ENCODE data around the gene CALCA. TPM values are rescaled to one million over a fixed set of nuclear protein-coding genes. Genes with fewer than 3 reads are reported as not detected.

The CALCA gene
- total RNA-seq (2022; extraction: Qiagen RNA extraction; ENCODE audit: low read depth), result 0.08 to 0.12 TPM in 2 of 5 replicates, not detected in the others

DNA sequence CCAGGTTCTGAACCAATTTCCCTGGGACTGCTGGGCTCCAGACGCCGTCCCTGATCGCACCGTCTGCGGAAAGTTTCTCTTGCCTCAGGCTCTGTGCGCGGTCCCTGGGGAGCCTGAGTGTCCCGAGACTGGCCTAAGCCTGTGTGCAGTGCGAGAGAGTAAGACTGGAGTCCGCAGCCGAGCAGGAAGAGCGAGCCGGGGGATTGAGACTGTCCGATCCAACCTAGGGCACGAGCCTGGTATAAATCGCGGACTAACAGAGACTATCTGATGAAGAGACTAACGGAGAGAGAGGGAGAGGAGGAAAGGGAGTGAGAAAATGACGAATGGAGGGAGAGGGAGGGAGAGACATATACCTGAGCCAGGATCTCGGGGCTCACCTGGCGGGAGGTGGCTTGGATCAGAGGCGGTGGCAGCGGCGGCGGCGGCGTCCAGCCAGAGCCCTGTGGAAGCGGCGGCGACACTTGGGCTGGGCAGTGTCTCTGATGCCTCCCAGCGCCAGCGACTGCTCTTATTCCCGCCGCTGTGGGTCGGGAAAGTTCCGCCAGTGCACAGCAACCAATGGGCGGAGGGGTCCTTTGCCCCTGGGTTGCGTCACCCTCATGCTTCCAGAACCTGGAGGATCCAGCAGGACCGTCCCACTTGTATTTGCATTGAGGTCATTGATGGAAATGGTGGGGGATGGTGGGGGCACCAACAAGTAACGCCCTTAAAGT lies at the start of gene CALCA:
Gene CALCA (minus strand): TSS at position 487 of the 716 bp plus-strand sequence. CDS start 1,159 bp downstream, outside the sequence.

Other genes starting within 250 kb of the CALCA start
- gene CYP2R1, start 80.1 kb downstream of the CALCA start, total RNA-seq (2022; extraction: Qiagen RNA extraction; ENCODE audit: low read depth), result 7.2 to 17.7 TPM (median 13.2 TPM) in 5 replicates
- not detected in 5 replicates for gene CALCB, start 101.2 kb upstream of the CALCA start, total RNA-seq (2022; extraction: Qiagen RNA extraction; ENCODE audit: low read depth)
- gene INSC, start 142.6 kb upstream of the CALCA start, total RNA-seq (2022; extraction: Qiagen RNA extraction; ENCODE audit: low read depth), result not detected in 5 replicates

Measured in A549 treated with DMSO at 1 μM for 4 hours (cell line).